GM20000 (cell line): ENCODE results near the gene NUTM2A.
"Not testable (repeated sequence)": the region's sequence is repeated elsewhere in the genome, so short reads cannot be mapped to it uniquely, and the experiment has no call there.

ENCODE experiments used
- DNase-seq: peaks from one replicate; pipeline ENCODE4 v3.0.0; 2012; ENCODE audit warnings: low spot score

The NUTM2A gene, protein sequence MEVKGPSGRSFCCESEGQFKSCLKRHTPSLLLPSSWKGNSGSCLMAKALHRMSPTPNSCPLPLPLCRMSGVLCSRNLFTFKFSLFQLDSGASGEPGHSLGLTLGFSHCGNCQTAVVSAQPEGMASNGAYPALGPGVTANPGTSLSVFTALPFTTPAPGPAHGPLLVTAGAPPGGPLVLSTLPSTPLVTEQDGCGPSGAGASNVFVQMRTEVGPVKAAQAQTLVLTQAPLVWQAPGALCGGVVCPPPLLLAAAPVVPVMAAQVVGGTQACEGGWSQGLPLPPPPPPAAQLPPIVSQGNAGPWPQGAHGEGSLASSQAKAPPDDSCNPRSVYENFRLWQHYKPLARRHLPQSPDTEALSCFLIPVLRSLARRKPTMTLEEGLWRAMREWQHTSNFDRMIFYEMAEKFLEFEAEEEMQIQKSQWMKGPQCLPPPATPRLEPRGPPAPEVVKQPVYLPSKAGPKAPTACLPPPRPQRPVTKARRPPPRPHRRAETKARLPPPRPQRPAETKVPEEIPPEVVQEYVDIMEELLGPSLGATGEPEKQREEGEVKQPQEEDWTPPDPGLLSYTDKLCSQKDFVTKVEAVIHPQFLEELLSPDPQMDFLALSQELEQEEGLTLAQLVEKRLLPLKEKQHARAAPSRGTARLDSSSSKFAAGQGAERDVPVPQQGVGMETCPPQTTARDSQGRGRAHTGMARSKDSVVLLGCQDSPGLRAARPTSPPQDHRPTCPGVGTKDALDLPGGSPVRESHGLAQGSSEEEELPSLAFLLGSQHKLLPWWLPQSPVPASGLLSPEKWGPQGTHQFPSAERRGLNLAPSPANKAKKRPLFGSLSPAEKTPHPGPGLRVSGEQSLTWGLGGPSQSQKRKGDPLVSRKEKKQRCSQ

GRCh38 chr10:87225148-87225547 lies at the start of gene NUTM2A:
TSS of gene NUTM2A (plus strand) at chr10:87225448. CDS start at chr10:87225831, 383 bp downstream.
- not testable (repeated sequence) for DNase-seq

DNA sequence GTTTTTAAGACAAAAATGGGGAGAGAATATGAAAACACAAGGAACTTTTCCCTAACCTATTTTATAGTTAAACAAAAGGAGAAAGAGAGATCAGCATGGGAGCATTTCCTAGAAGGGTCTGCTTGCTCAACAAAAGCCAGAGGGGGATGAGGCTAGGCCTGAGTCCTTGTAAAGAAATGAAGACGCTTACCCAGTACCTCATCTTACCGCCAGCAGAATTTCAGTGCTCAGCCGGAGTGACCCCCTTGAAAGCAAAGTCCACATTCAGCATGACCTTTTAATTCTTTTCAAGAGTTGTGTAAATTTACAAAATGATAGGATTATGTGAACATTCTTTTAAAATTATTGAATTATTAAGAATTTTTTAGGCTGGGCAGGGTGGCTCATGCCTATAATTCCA lies 47.7 kb upstream of the NUTM2A start:
- not testable (repeated sequence) for DNase-seq

DNA sequence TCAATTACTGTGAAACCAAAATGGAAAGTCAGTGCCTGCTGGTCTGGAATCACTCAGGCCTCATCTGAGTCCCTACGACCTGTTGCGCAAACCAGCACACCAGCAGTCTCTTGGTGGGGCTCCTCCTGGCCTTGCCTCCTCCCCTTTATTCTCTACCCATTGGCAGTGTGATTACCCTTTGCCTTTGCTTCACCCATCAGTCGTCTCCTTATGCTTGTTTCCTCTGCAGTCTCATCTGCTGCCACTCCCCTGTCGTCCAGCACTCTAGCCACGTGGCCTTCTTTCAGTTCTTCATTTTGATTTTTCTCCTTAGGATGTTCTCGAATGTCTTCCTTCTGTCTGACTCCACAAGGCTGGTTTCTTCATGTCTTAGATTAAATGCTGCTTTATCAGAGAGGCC lies 40.8 kb upstream of the NUTM2A start:
- DNase-seq = peak; percentile 1

- DNase-seq = not testable (repeated sequence)
Measured at GRCh38 chr10:87186016-87186415, 39.2 kb upstream of the NUTM2A start.

GRCh38 chr10:87187573-87187972 lies 37.7 kb upstream of the NUTM2A start:
- not testable (repeated sequence) for DNase-seq

DNA sequence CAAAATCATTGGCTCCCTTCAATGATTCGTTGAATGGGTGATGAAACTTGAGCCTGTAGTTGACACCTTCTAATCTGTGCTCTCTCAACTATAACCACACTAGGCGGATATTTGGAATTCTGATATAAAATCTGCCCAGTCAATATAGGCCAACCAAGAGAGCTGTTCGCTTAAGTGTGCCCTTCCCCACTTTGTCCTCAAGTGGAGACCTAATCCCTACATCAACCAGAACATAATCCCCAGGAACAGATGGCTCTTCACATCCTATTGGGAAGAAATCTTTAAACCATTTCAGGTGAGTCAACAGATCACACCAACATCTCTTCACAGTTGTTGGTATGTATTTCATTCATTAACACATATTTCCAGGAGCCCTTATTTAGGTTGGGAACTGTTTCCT lies 33.4 kb upstream of the NUTM2A start:
- not testable (repeated sequence) for DNase-seq

DNA sequence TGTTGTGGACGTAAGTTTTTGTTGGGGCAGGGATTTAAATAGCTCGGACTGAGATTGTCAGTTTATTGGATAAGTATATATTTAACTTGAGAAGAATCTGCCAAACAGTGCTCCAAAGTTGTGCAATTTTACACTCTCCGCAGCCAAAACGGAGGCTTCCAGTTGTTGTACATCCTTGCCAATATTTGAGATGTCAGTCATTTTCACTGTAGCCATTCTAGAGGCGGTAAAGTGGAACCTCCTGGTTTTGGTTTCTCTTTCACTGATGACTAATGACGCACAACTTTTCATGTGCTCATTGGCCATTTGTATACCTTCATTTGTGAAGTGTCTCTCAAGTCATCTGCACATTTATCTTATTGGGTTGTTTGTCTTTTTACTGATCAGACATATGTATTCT lies 24.3 kb upstream of the NUTM2A start:
- DNase-seq = peak; percentile 22

GRCh38 chr10:87204801-87205200 lies 20.4 kb upstream of the NUTM2A start:
- not testable (repeated sequence) for DNase-seq

DNA sequence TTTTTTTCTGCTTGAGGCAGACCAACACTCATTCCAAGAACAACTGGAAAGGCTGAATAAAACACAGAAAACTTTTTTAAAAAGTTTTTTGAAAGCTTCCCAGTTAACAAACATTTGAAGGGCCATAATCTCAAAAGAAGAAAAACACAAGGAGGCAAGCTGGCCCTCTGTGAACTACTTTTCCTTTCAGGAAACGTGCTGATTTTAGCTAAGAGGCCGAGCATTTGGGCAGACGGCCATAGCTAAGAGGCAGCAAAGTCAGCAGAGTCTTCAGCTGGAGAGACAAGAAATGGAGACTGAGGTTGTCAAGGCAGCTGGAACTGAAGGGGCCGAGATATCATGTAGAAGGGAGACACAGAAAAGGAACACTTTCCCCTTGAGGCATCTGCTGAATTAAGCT lies 18.3 kb upstream of the NUTM2A start:
- DNase-seq = not testable (repeated sequence)

GRCh38 chr10:87210309-87210708 lies 14.9 kb upstream of the NUTM2A start:
- DNase-seq = not testable (repeated sequence)

DNA sequence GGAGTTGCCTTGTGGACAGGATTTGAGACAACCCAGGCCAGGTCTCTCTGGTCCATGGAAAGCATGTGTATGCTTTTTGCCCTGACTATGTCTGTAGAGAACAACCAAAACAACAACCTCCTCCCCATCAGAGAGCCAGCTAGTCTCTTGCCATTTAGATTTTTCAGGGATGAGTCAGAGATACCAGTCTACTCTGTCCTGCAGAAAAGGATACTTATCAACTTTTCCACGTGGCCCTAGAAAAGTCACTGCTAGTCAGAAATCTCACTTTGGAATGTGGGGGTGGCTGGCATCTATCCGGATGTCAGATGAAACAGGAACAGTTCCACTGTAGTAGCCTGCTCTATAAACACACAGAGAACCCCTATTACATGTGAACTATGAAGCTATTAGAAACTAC lies 13.4 kb upstream of the NUTM2A start:
- not testable (repeated sequence) for DNase-seq

GRCh38 chr10:87213150-87213765 lies 12.0 kb upstream of the NUTM2A start:
- DNase-seq = not testable (repeated sequence)

DNA sequence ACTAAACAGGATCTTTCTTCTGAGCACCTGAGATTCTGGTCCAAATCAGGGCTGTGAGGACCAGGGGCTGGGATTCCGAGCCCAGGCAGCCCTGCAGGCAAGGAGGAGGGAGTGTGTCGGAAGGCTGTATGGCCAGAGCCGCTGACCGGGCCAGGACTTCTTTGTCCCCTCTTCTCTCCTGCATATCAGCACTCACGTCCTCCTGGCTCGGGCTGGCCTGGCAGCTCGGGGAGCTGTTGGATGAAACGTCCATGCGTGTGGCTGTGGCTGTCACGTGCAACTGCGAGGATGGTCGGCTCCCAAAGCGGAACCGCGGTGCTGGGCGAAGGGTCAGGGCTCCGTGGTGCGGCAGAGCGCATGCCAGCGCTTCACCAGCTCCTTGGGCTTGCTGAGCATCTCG lies 11.4 kb upstream of the NUTM2A start:
- not testable (repeated sequence) for DNase-seq

GRCh38 chr10:87216120-87216519 lies 9.1 kb upstream of the NUTM2A start:
- not testable (repeated sequence) for DNase-seq

DNA sequence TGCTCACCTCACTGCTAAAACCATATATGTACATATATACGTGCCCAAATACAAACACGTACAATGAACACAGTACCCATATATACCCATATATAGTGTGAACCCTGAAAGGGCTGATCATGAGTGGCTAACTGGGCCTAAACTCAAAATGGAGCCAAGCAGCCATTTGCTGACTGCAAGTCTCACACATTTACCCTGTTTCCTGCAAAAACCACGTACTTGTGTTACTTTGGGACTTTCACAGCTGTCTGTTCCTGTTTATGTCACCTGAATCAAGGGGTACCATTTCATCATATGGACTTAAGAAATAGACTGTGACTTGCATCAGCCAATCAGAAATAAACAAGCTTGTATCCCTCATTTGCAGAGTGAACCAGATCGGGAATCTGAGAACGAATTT lies 5.9 kb upstream of the NUTM2A start:
- DNase-seq = not testable (repeated sequence)

DNA sequence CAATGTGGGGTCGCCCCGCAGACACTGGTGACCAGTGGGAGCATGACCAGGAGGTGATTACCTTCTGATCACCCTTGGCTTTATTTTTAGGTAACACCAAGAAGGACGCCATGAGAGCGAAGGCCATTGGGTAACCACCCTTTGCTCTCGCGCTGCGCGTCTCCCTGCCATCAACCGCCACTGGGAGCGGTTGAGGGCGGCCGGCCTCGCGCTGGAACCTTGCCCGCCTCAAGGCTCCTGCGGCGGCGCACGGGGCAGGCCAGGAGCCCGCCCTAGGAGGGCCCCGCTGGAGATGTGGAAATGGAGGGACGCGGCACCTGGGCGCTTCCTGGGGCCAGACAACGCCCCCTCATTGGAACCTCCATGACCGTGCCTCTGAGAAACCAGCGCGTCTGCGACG lies 2.5 kb upstream of the NUTM2A start:
- not testable (repeated sequence) for DNase-seq

- not testable (repeated sequence) for DNase-seq
Measured at GRCh38 chr10:87228247-87228646, 3.0 kb downstream of the NUTM2A start.

GRCh38 chr10:87229211-87229610 lies 4.0 kb downstream of the NUTM2A start:
- DNase-seq = not testable (repeated sequence)

GRCh38 chr10:87234854-87235253 lies 9.6 kb downstream of the NUTM2A start:
- not testable (repeated sequence) for DNase-seq

GRCh38 chr10:87237244-87237643 lies 12.0 kb downstream of the NUTM2A start:
- peak; percentile 1 for DNase-seq

DNA sequence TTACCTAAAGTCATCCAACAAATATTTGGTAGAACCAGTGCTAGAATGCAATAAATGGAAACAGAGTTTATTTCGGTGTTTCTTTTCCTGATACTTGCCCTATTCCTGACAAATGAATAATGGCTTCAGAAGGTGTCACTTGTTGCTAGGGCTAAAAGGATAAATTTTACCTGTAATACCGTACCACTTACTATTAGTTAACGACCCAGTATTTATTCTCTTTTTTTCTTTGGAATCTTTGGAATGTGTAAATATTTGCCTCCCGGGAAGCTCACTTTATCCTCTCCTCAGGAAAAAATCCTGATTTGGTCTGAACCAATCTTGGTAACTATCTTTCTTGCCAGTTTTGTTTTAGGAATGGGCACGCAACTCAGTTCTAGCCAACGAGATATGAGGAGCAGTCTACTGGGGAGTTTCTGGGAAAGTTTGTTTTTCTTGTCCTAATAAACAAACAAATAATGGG lies 14.1 kb downstream of the NUTM2A start:
- DNase-seq = not testable (repeated sequence)

- DNase-seq = not testable (repeated sequence)
Measured at GRCh38 chr10:87242192-87242591, 16.9 kb downstream of the NUTM2A start.
